ENCODE results near the gene CDRT15L2.
"Not testable (repeated sequence)": the region's sequence is repeated elsewhere in the genome, so short reads cannot be mapped to it uniquely, and the experiment has no call there.

CDRT15L2 gene
- long read RNA-seq: 0 reads

- not testable (repeated sequence) for H3K4me3 ChIP-seq (replicated peaks; ENCODE audit: insufficient read depth, low read length); DNase-seq (ENCODE audit: low read depth in 1 of 2, low spot score in 1 of 2); H3K27me3 ChIP-seq (ENCODE audit: insufficient read depth, poor library complexity, severe bottlenecking); H3K27ac ChIP-seq (replicated peaks)
Observed at GRCh38 chr17:20579424-20579823, at the start of gene CDRT15L2. Gene CDRT15L2 (plus strand): TSS chr17:20579724. CDS start chr17:20579744, 20 bp downstream.

DNA sequence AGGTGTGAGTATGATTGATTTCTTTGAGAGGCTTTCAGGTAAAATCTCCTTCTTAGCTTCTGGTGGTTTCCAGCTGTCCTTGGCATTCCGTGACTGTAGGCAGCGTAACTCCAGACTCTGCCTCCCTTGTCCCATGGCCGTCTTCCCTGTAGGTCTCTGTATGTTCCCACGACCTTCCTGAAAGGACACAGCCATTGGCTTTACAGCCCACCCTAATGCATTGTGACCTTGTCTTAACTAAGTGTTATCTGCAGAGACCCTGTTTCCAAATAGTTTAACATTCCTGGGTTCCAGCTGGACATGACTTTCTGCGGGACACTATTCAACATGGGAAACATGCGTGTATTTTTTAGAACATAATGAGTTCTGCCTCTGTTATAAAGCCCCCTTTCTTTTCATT is 49.4 kb upstream of the CDRT15L2 start:
- DNase-seq (ENCODE audit: low read depth in 1 of 2, low spot score in 1 of 2); H3K4me3 ChIP-seq (replicated peaks; ENCODE audit: insufficient read depth, low read length); H3K27ac ChIP-seq (replicated peaks); H3K27me3 ChIP-seq (ENCODE audit: insufficient read depth, poor library complexity, severe bottlenecking): not testable (repeated sequence)

GRCh38 chr17:20532544-20533090 is 46.9 kb upstream of the CDRT15L2 start:
- not testable (repeated sequence) for DNase-seq (ENCODE audit: low read depth in 1 of 2, low spot score in 1 of 2); H3K27ac ChIP-seq (replicated peaks); H3K27me3 ChIP-seq (ENCODE audit: insufficient read depth, poor library complexity, severe bottlenecking)
- peak overlapping the region; percentile 24 for H3K4me3 ChIP-seq (replicated peaks; ENCODE audit: insufficient read depth, low read length)

DNA sequence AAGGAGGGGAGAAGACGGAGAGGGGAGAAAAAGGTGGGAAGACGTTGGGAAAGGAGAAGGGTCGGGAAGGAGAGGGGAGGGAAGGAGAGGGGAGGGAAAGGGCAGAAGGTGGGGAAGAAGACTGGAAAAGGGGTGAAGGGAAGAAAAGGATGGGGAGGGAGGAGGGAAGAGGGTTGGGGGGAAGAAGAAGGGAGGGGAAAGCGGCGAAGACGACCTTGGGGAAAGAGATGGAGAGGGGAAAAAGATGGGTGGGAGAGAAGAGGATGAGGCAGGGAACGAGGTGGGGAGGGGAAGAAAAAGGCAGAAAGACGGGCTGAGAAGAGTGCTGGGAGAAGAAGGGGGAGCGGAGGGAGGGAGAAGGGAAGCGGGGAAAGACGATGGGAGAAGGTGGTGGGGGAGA is 46.3 kb upstream of the CDRT15L2 start:
- DNase-seq (ENCODE audit: low read depth in 1 of 2, low spot score in 1 of 2); H3K27ac ChIP-seq (replicated peaks); H3K27me3 ChIP-seq (ENCODE audit: insufficient read depth, poor library complexity, severe bottlenecking): not testable (repeated sequence)
- H3K4me3 ChIP-seq (replicated peaks; ENCODE audit: insufficient read depth, low read length): peak overlapping the region; percentile 24

DNA sequence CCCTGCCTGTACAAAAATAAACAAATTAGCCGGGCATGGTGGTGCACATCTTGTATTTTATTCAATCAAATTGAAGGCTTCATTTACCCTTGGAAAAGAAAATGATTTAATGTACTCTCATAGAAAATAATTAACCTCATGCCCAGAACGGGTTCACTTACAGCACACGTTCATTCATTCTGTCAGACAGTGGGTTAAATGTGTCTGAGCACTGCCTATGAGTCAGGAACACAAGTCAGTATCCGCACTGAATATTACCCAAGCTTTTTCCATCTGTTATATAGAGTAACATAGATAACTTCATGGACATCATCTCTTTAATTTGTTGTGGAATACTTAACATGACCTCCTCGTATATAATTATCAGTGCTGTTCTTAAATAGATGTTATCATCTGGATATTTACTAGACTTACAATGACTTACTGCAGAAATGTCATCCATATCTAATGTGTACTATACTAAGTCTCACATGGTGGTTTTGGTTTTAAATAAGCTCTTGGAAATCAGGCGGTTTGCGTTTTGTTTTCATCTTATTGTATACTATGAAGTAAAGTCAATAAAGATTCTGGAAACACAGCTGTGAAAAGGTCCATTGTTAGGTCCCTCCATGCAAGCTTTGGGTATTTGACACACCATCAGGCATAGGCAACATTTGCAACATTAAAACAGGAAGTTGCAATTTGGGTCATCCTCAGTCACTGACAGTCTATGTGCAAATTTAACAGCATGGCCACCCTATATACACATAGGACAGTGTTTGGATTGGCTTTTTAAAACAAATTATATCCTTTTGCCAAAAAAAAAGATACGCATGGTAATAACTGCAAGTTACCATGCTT is 44.6 kb upstream of the CDRT15L2 start:
- H3K4me3 ChIP-seq (replicated peaks; ENCODE audit: insufficient read depth, low read length); H3K27me3 ChIP-seq (ENCODE audit: insufficient read depth, poor library complexity, severe bottlenecking); H3K27ac ChIP-seq (replicated peaks): not testable (repeated sequence)
- DNase-seq (ENCODE audit: low read depth in 1 of 2, low spot score in 1 of 2): peak in 1 of 2 experiments; percentile 16

- H3K27me3 ChIP-seq (ENCODE audit: insufficient read depth, poor library complexity, severe bottlenecking); H3K4me3 ChIP-seq (replicated peaks; ENCODE audit: insufficient read depth, low read length); H3K27ac ChIP-seq (replicated peaks); DNase-seq (ENCODE audit: low read depth in 1 of 2, low spot score in 1 of 2): not testable (repeated sequence)
Observed at GRCh38 chr17:20540414-20540813, 39.1 kb upstream of the CDRT15L2 start.

DNA sequence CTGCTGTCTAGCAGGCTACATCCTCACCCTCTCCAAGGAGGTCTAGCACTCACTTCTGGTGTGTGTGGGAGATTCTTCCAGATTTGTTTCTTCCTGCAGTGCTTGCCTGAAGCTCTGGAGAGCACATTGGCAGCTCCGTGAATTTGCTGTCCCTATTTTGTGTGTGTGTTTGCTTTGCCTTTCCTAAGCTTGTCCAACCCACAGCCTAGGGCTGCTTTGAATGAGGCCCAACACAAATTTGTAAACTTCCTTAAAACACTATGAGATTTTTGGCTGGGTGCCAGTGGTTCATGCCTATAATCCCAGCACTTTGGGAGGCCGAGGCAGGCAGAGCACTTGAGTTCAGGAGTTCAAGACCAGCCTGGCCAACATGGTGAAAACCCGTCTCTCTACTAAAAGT is 38.7 kb upstream of the CDRT15L2 start:
- not testable (repeated sequence) for H3K4me3 ChIP-seq (replicated peaks; ENCODE audit: insufficient read depth, low read length); H3K27ac ChIP-seq (replicated peaks); DNase-seq (ENCODE audit: low read depth in 1 of 2, low spot score in 1 of 2)

GRCh38 chr17:20541853-20542546 is 37.5 kb upstream of the CDRT15L2 start:
- DNase-seq (ENCODE audit: low read depth in 1 of 2, low spot score in 1 of 2): peak in 1 of 2 experiments; percentile 10
- not testable (repeated sequence) for H3K27ac ChIP-seq (replicated peaks); H3K4me3 ChIP-seq (replicated peaks; ENCODE audit: insufficient read depth, low read length)

More for the DNA sequence above, 38.7 kb upstream of the CDRT15L2 start:
- H3K27me3 ChIP-seq (ENCODE audit: insufficient read depth, poor library complexity, severe bottlenecking): not testable (repeated sequence)

GRCh38 chr17:20547923-20548322 is 31.6 kb upstream of the CDRT15L2 start:
- H3K27me3 ChIP-seq (ENCODE audit: insufficient read depth, poor library complexity, severe bottlenecking); DNase-seq (ENCODE audit: low read depth in 1 of 2, low spot score in 1 of 2); H3K27ac ChIP-seq (replicated peaks); H3K4me3 ChIP-seq (replicated peaks; ENCODE audit: insufficient read depth, low read length): not testable (repeated sequence)

More at GRCh38 chr17:20541853-20542546, 37.5 kb upstream of the CDRT15L2 start:
- not testable (repeated sequence) for H3K27me3 ChIP-seq (ENCODE audit: insufficient read depth, poor library complexity, severe bottlenecking)

GRCh38 chr17:20552920-20553319 is 26.6 kb upstream of the CDRT15L2 start:
- H3K27ac ChIP-seq (replicated peaks); H3K27me3 ChIP-seq (ENCODE audit: insufficient read depth, poor library complexity, severe bottlenecking); DNase-seq (ENCODE audit: low read depth in 1 of 2, low spot score in 1 of 2); H3K4me3 ChIP-seq (replicated peaks; ENCODE audit: insufficient read depth, low read length): not testable (repeated sequence)

- H3K27me3 ChIP-seq (ENCODE audit: insufficient read depth, poor library complexity, severe bottlenecking); H3K27ac ChIP-seq (replicated peaks); DNase-seq (ENCODE audit: low read depth in 1 of 2, low spot score in 1 of 2); H3K4me3 ChIP-seq (replicated peaks; ENCODE audit: insufficient read depth, low read length): not testable (repeated sequence)
Observed at GRCh38 chr17:20554728-20555127, 24.8 kb upstream of the CDRT15L2 start.

DNA sequence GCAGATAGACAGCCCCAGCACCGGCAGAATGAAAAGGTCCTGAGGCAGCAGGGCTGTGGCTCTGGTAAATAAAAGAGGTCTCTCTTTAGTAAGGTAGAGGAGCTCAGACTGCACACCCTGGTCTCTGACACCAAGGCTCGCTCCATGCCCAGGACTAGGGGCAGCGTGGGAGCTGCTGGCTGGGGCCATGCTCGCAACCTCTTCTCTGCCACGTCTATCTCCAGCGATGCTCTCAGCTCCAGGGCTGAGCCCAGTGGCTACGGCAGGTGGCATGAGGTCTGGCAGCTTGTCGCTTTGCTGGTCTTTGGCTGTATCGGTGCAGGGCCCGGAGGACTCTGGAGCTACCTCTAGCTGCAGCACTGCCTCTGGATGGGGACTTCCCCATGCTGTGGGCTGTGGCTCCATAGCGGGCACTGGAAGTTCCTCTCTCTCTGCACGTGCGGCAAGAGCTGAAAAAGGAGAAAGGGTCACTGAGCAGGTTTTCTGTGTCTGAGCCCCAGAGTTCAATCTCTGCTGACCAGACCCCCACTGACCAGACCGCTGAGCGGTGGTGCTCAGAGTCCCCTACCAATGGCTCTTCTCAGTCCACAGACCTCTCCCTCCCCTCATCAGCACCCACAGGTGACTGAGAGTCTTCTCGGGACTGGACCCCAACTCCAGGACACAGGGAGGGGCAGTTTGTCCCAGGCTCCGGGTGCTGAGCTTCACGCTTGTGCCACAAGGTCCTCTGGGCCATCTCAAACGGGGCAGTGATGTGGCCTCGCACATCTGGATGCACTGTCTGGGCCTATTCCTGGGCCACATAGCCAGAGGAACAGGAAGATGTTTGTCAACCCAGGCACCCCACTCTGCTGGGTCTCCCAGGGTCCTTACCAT is 24.2 kb upstream of the CDRT15L2 start:
- not testable (repeated sequence) for H3K4me3 ChIP-seq (replicated peaks; ENCODE audit: insufficient read depth, low read length); H3K27me3 ChIP-seq (ENCODE audit: insufficient read depth, poor library complexity, severe bottlenecking); H3K27ac ChIP-seq (replicated peaks)
- peak in 1 of 2 experiments; percentile 45 for DNase-seq (ENCODE audit: low read depth in 1 of 2, low spot score in 1 of 2)

DNA sequence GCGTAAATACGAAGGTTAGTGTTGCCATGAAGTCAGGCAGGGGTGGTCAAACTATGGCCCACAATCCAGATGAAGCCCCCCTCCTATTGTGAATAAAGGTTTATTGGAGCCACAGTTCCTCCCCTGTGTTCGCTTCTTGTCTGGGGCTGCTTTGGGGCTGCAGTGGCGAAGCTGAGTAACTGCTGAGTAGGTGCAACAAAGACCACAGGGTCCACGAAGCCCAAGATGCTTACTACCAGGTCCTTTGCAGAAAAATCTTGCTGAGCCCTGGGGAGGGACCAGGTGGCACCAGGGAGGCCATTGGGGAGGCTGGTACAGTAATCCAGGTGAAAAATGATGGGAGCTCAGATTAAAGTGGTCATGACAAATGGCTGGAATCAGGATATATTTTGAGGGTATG is 21.4 kb upstream of the CDRT15L2 start:
- not testable (repeated sequence) for H3K27me3 ChIP-seq (ENCODE audit: insufficient read depth, poor library complexity, severe bottlenecking); H3K4me3 ChIP-seq (replicated peaks; ENCODE audit: insufficient read depth, low read length); DNase-seq (ENCODE audit: low read depth in 1 of 2, low spot score in 1 of 2); H3K27ac ChIP-seq (replicated peaks)

DNA sequence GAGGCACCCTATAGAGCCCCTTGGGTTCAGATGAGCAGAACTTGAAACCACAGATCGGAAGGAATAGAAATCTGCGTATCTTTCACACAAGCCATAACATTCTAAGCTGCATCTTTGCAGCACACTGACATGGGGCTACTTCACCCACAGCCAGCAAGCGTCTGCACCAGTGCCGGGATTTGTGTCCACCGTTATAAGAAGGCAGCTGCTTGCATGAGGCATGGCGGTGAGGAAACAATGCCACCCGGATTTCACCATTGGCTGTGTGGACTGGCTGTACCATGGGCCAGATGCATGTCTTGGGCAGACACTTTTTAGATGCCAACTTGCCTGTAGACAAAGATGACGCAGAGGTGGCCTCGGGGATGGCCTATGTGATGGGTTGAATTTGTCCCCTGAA is 20.5 kb upstream of the CDRT15L2 start:
- H3K4me3 ChIP-seq (replicated peaks; ENCODE audit: insufficient read depth, low read length); H3K27ac ChIP-seq (replicated peaks); DNase-seq (ENCODE audit: low read depth in 1 of 2, low spot score in 1 of 2); H3K27me3 ChIP-seq (ENCODE audit: insufficient read depth, poor library complexity, severe bottlenecking): not testable (repeated sequence)
